ENCODE results near the gene OGDHL.
"Not testable (repeated sequence)": the region's sequence is repeated elsewhere in the genome, so short reads cannot be mapped to it uniquely, and the experiment has no call there.

The OGDHL gene

DNA sequence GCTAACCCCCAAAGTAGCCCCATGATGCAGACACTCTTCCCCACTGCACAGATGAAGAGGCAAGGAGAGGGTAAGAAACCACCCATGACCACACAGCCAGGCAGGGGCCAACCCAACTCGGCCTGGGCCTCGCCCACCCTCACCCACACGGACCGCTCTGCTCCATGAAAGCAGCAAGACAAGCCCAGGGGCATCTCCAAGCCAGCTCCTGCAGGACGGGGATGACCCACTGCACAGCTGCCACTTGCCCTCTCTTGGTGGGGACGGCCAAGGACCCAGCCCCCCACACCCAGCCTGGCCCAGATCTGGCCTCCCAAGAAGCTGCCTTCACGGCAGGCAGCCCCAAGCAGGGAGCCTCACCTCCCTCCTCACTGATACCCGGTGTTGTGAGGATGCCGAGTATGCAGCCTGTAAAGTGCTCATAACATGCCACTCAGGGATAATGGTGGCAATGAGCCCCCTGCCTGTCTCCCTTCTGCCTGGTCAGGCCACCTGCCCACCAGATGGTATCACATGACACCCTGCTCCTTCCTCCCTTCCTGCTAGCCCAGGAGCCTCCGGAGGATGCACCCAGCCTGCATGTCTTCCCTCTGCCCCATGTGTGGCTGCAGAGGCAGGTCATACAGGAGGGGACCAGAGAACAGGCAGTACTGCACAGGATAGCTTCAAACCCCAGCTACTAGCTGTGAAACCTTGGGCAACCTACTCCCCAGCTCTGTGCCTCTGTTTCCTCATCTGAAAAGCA, 23.3 kb downstream of the OGDHL start:
- no peak for DNase-seq

DNA sequence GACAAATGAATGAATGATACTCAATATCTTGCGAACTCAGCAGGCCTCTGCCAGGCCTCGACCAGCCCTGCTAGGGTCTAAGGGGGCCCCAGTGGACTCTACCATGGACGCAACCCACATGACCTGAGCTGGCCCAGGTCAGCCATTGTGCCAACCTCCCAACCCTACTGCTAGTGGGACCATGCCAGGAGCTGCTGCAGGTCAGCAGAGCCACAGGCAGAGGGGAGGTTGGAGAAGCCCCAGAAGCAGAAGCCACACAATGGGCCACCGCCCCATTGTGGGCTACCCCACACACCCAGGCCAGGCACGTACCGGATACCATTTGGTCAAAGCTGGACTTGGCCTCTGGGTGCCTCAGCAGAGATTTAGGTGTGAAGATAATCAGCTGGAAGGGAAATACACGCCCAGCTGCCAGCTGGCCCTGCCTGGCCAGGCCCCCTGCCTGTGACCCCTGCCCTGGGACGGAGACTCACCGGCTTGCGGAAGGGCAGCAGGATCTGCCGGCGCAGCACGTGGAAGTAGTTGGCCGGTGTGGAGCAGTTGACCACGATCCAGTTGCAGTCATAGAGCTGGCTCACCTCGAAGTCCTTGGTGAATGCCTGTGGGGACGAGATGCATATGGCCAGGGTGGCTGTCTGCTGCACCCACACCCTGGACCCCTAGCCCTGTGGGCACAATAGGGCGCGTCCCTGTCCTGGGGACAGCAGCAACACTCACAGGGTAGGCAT, 24.5 kb downstream of the OGDHL start:
- no peak for DNase-seq

DNA sequence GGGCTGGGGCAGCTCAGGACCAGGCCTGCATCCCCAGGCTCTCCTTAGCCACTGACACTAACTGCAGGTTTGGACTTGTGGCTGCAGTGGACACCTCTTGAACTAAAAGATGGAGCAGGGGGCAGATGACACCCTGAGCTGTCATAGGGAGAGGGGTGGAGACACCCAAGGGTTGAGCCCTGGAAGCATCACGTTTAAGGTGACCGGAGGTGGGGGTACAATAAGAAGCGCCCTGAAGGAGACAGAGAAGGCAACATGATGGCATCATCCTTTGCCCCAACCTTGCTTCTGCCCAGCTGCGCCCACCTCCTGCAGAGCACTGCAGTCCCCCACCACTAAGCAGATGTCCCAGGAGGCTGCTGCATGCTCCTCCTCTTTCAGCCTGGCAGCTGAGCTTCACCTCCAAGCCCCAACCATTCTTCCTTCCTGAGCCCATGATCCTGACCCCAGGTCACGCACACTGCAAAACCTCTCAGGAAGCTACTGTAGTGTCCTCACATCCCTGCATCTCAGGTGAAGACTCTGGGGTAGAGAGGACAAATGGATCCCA, 25.5 kb downstream of the OGDHL start:
- DNase-seq = no peak

DNA sequence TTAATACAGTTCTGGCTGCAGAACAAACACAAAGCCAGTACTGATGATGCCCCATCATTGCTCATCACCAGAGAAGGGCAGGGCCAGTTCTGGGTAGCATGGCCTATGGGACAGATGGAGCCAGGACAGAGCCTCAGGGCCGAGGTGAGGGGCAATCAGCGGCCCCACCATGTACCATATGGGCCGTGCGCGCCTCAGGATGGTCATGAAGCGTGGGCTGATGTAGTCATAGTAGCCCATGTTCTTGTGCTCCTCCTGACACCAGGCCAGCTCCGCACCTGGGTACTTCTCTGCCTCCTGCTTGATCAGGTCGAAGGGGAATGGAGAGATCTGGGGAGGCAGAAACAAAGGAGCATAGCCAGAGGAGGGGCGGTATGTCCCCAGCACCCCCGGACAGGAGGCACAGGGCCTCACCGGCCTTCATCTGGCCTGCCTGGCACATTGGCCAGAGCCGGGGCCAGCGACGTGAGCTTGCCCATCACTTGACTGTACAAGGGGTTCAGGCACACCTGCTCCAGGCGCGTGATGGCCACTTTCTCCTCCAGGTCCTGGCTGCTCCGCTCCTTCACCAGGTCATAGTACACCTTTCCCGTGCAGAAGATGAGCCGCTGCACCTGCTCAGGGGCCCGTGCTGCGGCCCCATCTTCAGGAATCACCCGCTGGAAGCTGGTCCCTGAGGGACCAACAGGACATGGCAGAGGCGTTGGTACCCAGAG, 26.1 kb downstream of the OGDHL start:
- DNase-seq = no peak

DNA sequence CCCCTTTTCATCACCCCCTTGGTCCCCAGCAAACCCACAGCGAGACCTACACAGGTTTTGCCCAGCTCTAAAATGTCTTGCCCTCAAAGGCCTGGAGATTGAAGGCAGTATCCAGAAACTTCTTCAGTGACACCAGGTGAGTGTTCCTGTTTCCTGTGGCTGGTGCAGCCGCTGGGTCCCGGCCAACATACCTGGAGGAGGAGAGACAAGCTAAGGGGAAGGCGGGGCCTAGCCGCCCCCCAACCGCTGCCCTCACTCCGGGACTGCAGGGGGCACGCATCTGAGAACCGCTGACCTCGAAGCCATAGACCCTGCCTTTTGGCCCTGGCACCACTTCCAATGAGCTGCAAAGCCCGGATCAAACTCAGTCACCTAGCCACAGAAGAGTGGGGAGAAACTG, 27.0 kb downstream of the OGDHL start:
- DNase-seq = no peak

DNA sequence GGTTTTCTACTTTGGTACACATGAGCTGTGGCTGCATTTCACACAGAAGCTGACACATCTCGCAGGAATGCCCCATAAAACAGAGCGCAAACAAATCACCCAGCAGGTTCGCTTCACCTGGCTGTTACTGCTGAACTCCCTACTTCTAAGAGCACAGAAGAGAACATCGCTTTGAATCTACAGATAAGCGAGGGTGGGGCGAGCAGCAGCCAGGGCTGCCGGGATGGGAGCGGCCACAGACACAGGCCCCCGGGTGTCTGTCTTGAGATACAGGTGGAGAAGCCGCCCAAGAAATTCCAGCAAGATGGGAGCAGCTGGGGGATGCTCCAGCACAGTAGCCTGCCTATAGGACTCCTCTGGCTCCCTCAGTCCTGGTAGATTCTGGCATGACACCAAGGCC, 27.4 kb downstream of the OGDHL start:
- no peak for DNase-seq

DNA sequence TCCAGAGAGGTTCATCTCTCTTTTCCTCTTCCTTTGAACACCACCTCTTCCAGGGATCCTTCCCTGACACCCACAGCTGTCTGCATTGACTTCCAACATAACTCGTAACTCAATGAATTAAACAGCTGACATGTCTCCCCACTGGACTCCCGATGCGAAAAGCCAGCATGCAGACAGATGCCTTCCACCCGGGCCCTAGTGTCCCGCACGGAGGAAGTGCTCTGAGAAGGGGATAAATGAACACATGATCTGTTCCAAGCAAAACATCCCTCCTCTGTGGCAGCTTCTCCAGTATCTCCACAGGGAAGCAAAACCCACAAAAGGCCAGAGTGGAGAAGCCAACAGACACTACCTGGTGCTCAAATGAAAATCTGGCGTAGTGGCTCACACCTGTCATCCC, 28.3 kb downstream of the OGDHL start:
- no peak for DNase-seq

DNA sequence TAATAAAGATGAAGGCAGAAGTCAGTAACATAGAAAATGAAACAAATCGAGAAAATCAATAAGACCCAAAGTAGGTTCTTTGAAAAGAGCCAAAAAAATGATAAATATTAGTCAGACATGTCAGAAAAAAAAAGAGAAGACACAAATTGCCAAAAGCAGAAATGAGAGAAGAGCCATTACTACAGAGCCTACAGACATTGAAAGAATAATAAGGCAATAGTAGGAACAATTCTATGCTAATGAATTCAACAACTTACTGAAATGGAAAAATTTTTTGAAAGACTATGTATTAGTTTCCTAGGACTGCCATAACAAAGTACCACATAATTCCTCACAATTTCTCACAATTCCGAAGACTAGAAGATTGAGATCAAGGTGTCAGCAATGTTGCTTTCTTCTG, 35.5 kb downstream of the OGDHL start:
- no peak for DNase-seq

DNA sequence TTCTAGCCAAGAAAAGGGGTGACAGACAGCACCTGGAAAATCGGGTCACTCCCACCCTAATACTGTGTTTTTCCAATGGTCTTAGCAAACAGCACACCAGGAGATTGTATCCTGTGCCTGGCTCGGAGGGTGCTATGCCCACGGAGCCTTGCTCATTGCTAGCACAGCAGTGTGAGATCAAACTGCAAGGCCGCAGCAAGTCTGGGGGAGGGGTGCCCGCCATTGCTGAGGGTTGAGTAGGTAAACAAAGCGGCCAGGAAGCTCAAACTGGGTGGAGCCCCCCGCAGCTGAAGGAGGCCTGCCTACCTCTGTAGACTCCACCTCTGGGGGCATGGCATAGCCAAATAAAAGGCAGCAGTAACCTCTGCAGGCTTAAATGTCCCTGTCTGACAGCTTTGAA, 47.0 kb downstream of the OGDHL start:
- DNase-seq = not testable (repeated sequence)

DNA sequence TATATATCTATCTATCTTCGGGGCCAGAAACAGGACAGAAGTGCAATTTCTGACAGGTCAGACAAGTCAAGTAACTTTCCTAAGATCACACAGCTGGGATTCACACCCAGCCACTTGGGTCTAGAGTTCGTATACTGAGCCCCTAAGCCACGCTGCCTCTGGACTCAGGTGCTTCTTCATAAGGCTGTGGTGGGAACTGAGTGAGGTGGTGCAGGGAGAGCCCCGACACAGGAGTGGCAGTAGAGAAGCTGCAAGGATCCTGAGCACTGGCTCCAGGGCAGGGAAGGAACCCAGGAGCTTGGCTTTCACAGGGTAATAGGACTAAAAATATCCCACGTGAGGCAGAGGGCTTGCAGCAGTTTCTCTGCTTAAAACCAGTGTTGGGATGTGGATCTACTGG, 48.9 kb downstream of the OGDHL start:
- DNase-seq = no peak

DNA sequence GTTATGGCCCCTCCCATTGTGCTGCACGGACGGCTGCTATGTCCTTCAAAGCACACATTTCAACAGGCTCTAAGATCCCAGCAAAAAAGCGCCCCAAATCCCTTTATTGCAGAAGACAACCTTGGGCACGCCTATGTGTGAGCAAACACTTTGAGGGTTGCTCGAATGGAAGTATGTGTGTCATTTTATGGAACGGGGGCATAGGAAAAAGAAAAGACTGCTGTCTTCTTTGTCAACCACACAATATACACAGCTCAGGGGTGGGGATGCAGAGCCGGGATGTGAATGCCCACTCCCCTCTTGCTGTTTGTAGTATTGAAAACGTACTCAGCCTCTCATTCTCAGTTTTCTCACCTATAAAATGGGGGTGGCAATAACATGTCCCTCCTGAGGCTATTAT, 50.6 kb downstream of the OGDHL start:
- no peak for DNase-seq

DNA sequence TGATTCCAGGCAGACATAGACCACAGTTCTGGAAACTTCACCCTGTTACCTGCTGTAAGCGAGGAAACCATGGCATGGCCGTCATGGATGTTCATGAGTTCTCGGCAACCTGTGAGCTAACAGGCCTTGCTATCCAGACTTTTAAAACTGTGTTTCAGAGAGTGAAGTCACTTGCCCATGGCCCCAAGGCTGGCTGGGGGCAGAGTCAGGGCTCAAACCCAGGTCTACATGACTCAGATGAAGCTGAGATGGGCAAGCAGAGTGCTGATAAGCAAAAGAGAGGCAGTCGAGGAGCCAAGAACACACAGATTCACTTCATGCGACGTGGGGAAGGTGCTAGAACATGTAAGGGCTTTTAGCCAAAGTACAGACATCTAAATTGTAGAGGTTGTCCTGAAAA, 51.2 kb downstream of the OGDHL start:
- no peak for DNase-seq

DNA sequence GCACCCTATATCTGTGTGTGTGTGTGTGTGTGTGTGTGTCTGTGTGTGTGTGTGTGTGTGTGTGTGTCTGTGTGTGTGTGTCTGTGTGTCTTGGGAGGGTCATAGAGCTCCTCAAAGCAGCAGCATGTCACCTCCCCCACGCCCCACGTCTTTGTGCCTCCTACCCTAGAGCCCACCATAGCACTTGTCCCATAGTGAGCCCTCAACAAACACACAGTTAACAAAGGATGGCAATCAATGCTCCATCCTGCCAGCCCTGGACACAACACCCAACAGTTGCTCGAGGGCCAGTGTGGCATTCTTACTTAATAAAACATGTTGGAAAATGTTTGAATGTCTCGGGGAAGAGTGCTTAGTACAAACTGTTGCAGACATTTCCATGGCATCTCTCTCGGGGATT, 52.2 kb downstream of the OGDHL start:
- no peak for DNase-seq

DNA sequence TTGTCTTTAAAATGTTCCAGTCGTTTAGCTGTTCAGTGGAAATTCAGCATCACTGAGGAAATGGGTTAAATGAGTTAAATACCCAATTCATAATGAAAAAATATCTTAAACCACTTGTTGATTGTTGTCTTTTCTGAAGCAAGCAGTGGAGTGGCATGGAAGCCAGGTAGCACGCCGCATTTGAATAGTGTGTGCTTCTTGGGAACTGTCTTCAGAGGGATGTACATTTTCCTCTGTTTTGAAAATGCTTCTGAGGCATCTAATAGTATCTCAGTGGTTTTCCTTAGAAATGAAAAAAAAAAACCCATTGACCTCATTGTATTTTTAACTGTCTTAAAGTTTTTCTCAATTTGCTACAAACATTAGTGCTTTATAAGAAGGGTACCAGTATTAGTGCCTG, 54.5 kb downstream of the OGDHL start:
- no peak for DNase-seq

DNA sequence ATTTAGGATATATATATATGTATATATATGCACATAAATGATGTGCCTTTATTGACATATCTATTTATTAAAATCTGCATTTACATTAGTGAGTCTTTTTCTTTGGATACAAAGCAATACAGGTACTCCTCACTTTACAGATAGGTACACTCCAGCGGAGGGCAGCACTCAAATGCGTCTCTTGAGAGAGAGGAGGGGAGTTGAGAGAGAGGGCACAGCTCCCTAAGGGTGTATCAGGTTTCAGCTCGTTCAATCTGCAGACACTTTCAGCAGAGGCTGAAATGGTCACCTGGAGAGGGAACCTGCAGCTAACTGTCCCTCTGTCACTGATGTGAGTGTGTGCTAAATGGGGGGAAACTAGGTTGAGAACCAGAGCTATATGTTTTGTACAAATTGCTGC, 61.1 kb downstream of the OGDHL start:
- no peak for DNase-seq

DNA sequence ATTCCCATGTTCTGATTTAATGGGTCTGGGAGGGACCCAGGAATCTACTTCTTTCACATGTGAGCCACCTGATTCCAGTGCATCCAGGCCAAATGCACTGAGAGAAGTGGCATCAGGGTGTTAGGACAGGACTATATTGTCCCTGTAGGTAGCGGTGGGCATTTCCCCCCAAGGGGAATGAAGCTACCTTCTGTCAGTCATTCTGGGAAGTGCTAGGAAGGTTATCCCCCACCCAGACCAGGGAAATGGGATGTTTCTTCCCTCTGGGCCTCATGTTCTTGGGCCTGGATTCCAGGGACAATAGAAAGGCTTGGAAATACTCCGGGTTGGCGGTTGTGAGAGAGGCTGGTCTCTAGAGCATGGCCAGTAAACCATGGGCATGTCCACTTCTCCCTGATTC, 61.9 kb downstream of the OGDHL start:
- DNase-seq = no peak

DNA sequence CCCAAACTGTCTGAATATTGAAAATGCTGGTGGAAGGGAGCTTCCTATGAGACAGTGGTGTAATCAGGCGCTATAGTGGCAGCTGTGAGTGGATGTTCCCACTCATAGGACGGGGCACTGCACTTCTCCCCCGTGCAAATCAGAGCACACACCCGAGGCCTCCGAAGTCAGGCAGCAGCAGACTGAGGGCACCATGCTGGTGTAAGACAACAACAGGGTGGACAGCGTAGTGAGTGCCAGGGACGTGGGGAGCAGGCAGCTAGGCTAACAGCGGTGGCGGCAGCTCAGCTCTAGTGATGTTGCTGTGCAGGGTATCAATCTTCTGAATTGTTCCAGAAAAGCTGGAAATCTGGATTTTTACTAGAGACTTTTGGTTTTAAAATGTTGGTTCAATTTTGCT, 63.4 kb downstream of the OGDHL start:
- DNase-seq = no peak

DNA sequence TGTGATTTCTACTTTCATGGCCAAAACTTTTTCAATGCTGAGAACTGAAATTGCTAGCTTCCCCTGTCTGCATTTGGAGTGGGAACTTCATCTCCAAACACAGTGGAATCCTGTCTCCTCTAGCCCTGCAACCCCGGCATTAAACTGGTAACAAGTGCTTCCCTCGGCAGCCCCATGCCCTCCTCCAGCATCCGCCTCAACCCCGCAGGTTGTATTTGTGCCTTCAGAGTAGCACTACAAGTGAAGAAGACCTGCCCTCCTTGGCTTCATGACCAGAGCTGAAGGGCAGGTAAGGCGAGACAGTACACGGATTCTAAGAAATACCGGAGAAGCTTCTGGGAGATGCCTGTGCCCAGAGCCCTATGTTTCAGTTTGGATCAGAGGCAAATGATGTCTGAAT, 65.8 kb downstream of the OGDHL start:
- no peak for DNase-seq

DNA sequence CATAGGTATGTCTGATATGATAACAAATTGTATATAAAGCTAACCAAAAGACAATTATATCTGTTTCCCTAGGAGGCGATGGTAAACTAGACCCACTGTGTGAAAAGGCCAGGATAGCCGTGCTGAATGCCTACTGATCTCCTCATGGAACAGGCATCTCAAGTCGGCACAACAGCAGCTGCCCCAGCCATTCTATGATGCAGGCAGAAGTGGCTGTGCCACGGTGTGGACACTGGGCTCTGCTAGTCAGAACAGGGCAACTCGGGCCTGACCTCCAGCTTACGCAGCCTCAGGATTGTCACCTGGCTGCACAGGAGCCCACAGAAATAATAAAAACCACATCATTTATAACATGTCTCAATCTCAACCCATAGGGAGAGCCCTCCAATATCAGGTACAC, 67.7 kb downstream of the OGDHL start:
- no peak for DNase-seq

DNA sequence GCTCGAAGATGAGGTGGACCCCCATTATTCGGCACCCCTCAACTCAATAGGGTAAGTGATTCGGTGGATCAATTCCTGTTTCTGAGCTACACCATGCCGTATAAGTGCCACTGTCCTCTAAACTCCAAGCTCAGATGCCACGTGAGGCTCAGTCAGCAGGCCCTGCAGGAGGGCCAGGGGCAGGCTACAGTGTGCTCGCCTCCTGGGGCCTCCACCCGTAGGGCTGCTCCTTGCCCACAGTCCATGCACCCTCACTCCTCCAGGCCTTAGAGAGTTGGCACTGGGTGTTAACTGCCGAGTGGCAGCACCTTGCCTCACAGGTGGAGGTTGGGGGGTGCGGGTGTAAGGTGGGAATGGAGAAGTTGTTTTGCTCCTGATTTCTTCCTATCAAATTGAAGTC, 70.5 kb downstream of the OGDHL start:
- no peak for DNase-seq

DNA sequence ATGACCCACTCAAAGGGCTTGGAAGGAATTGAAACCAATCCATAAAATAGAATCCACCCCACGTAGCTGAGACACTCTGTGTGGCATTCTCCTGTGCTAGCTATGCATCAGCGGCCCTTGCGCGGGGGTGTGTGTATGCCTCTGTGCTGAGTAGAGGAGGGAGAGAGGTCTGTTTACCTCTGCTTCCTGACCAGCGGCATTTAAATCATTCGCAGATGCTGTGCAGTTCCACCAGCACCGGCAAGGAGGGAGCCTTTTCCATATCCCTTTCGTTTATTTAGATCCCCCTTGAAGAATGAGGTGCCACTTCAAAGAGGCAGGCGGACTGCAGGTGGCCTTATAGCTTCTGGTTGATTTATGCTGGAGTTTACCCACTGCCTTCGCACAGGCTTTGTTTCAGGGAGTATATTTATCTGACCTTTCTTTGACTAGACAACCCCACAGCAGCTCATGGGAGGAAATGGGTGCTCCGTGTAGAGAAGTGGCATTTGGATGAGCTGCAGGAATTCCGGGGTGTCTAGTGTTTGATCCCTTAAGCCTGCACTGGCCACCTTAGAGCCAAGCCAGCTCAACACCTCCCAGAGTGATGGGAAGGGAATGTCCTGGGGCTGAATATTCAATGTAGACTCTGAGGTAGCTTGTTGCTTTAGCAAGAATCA, 71.3 kb downstream of the OGDHL start:
- DNase-seq = no peak

DNA sequence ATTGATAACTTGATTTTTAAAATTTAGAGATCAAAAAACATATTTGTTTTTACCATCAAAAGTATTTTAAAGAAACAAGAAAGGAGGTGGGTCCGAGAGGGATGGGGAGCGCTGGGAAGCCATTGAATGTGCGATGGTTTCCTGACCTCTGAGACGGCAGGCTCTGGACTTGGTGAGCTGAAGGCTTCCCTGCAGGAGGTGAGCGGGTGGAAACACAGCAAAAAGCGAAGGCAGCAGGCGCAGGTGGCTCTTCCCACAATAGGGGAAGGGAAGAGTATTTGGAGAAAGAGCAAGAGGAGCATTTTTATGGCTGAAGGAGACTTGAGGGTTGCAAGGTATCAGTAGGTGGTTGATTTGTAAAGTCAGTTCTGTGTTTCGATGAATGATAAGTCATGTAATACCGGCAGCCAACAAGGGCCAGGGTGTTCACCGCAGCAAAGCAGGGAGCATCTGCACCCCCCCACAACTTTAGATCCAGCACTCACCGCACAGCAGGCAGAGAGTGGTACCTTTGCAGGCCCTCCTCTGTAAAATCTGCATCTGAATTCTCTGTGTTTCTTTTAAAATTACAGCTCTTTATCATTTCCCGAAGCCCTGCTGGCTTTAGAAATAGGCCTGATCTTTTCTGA, 72.1 kb downstream of the OGDHL start:
- no peak for DNase-seq

DNA sequence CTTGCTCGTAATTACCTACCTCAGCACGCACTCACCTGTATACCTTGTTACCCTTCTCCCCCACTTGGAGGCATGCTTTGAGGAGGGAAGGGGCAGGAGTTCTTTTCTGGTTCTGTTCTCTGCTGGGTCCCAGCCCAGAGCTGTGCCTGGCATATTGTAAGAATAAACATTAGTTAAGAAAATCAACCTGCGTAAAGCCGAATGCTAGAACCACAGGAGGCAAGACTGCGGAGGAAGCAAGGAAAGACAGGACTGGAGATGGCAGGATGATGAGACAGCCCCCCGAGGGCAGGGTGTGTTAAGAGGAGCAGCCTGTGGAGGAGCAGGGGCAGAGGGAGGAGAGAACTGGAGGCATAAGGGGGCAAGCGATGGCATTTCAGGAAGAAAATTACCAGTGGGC, 73.2 kb downstream of the OGDHL start:
- no peak for DNase-seq

Data from stimulated activated CD4-positive, alpha-beta T cell treated with anti-CD3 and anti-CD28 coated beads, Interleukin-2, amount 100 ng/mL, for 48 hours (primary cell).